Suppressor macrophage treated with lipopolysaccharide for 1 hour (primary cell): Measurements from ENCODE around the gene ELP1.
"Not testable (repeated sequence)": the region's sequence is repeated elsewhere in the genome, so short reads cannot be mapped to it uniquely, and the experiment has no call there.

Experiments
- DNase-seq, 3 donors: peaks; one replicate each; pipeline ENCODE4 v3.0.0-alpha.2; 2020 to 2022

The ELP1 gene

GRCh38 chr9:108854094-108854493 lies 79.8 kb downstream of the ELP1 start:
- DNase-seq = no peak

DNA sequence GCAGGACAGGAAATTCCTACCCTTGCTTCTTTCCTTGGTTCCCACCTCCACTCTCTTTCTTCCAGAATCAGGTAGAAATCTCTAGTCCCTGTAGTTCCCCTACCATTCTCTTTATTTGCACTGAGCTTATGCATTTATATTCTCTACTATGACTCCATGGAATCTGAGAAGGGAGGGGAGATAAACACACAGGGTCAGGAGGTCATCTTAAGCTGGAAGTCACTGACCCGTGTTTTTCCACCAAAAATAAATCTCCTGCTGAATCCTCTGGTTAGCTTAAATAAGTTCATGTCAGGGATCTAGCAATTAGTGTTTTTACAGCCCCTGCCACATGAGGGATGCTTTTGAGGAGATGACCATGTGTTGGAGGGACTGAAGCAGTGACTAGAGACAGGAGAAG lies 81.8 kb downstream of the ELP1 start:
- no peak for DNase-seq

- no peak for DNase-seq
These were observed 82.8 kb downstream of the ELP1 start for GRCh38 chr9:108851138-108851537.

DNA sequence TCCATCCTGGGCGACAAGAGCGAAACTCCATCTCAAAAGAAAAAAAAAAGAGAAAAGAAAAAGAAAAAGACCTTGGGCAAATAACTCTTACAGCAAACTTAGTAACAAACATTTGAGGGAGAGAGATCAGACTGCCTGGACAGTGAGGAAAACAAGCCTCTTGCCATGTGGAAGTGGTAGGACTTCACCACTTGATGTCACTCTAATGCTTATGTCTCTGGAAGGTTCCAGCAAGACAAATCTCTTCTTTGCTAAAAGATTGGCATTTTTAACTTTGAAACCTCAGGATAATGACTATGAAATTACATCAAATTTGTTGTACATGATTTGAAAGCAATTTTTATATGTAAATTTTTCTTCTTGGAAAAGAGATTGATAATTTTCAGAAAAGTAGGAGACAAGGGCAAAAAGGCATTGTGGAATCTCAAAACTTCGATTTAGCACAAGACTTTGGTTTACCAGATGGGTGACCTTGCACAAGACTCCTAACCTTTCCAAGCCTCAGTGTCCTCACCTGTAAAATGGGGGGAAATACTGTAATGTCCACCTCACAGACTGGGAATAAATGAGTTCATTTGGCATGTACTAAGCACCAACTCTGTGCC lies 83.5 kb downstream of the ELP1 start:
- DNase-seq = peak; percentile 21 to 46 (median 36)

- not testable (repeated sequence) for DNase-seq
These were observed 85.6 kb downstream of the ELP1 start for GRCh38 chr9:108848296-108848695.

GRCh38 chr9:108845947-108846346 lies 88.0 kb downstream of the ELP1 start:
- DNase-seq = peak; percentile 17 to 30 (median 28)

DNA sequence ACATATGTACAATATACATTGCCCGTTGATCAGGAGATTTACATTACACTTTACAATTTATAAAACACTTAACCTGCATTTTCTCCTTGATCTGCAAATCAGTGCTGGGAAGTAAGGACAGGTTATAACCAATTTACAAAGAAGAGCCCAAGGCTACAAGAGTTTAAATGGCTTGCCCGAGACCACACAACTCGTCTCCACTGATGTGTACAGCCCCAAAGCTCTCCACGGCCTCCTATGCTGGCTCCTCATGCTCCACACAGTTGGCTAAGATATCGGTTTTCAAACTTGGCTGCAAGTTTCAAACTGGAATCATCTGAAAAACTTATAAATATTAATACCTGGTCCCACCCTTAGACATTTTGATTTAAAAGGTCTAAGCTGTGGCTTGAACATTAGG lies 88.4 kb downstream of the ELP1 start:
- no peak for DNase-seq

DNA sequence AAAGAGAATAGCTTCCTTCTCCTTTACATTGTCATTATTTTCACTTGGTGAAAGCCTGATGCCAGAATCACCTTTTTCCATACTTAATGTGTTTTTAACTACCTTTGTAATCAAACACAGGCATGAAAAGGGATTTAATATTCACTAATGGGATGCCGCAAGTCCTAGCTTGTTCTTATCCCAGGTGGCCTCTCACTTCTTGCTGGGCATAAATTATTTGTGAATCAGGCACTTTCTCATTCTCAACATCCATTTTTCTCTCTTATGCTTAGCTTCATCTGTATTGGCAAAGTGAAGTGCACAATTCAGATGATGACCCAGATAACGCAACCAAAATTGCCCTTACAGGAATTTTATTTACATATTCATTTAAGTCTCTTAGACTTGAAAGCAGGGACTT lies 89.1 kb downstream of the ELP1 start:
- no peak for DNase-seq

DNA sequence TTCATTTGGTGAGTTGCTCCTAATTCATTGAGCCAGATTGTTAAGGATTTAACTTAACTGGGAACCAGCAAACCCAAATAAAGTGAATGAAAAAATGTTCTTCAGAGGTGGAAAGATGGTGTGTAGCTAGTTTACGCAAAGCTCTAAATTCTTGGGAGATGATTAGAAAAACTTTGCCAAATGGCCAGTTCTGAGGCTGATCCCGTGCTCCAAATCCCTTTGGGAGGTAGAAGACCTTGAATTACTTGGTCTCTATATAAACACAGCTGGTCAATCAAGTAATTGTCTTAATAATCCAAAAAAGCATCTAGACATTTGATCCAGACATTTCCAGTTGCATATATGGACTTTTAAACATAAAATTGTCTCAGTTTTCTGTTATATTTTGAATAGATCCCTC lies 89.5 kb downstream of the ELP1 start:
- no peak for DNase-seq

GRCh38 chr9:108842610-108843295 lies 91.2 kb downstream of the ELP1 start:
- DNase-seq = peak in 2 of 3 donors; percentile 12 to 14

- not testable (repeated sequence) for DNase-seq
These were observed 94.4 kb downstream of the ELP1 start for GRCh38 chr9:108839561-108839960.

- DNase-seq = no peak
These were observed 95.9 kb downstream of the ELP1 start for GRCh38 chr9:108838017-108838416.

GRCh38 chr9:108837530-108837929 lies 96.4 kb downstream of the ELP1 start:
- no peak for DNase-seq

DNA sequence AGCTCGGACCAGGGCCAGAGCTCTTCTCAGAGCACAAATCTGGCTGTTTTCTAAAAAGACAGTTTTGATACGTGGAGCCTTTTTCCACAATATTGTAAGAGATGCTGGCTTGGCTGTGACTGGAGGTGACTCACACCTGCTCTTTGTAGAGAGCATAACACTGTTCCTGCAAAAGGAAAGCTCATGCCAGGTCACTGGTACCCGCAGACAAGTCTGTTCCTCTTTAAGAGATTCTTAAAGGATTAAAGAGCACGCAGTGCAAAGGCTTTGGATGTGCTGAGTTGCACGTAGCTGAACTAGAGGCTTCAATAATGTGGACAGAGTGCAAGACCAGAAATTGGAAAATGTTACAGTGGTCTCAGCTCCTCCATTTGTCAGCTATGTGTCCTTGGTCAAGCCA lies 97.1 kb downstream of the ELP1 start:
- DNase-seq = no peak

- no peak for DNase-seq
These were observed 97.6 kb downstream of the ELP1 start for GRCh38 chr9:108836319-108836718.

- peak; percentile 69 to 79 (median 70) for DNase-seq
These were observed 98.1 kb downstream of the ELP1 start for GRCh38 chr9:108835831-108836230.

GRCh38 chr9:108834959-108835665 lies 98.8 kb downstream of the ELP1 start:
- peak; percentile 12 to 32 (median 30) for DNase-seq

DNA sequence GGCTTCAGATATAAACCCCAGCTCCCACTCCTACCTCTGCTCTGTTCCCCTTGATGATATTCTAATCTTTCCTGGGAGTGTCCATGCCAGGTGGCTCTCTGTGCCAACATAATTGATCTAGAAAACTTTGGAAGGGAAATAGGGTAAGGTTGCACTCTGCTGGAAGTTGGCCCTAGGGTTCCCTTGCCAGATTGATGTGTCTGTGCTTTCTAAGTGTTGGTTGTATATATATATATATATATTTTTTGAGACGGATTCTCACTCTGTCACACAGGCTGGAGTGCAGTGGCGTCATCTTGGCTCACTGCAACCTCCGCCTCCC lies 101.8 kb downstream of the ELP1 start:
- no peak for DNase-seq

DNA sequence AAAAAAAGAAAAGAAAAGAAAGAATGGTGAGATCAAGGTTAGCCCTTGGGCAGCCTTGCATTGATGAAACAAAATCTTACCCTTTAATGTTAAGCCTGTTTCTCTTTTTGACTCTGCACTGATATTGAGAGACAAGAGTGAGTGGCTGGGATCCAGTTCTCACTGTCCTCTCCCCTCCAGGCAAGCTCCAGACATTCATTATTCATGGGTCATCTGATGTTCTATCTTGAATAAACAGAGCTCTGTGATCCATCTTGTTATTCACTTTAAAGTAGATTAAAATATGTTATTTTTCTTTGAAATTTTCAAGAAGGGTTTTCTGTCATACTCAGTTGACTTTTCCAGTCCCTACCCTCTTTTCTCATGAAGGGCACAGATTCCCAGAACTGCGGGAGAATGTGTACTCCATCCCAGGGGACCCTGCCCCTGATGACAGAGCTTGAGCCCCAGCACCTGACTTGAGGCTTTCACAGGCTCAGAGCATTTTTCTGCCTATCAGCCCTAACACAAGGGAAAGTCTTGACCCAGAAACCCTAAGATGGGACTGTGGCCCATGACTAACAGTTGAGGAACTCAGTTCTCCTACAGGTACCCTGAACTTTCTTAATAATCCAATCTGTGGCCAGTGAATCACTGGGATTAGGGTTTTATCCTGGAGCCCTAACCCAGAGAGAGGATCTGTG lies 102.3 kb downstream of the ELP1 start:
- DNase-seq = no peak

GRCh38 chr9:108830272-108830671 lies 103.7 kb downstream of the ELP1 start:
- DNase-seq = peak in 1 of 3 donors; percentile 37

DNA sequence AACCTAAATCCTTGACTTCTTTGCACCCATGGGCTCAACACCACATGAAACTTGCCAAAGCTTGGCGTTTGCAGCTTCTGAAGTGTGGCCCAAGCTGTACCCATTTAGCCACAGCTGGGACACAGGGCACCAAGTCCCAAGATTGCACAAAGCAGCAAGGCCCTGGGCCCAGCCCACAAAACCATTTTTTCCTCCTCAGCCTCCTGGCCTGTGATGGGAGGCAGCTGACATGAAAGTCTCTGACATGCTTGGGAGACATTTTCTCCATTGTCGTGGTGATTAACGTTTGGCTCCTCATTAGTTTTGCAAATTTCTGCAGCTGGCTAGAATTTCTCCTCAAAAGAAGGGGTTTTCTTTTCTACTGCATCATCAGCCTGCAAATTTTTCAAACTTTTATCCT lies 110.1 kb downstream of the ELP1 start:
- DNase-seq = no peak
